Measurements from ENCODE around the gene FAM171A1. TPM values are rescaled to one million over a fixed set of nuclear protein-coding genes. Genes with fewer than 3 reads are reported as not detected.

The FAM171A1 gene
- polyA plus RNA-seq, 1 donor (not counting 4 experiments of a cell fraction or from before 2014, with no cell fraction given) = 8.8 TPM

GRCh38 chr10:15313047-15313446 is 58.0 kb downstream of the FAM171A1 start:
- H3K36me3 ChIP-seq (ENCODE audit: control insufficient read depth in 2 of 2, extremely low read depth in 1 of 2, insufficient read depth in 2 of 2, low read length in 2 of 2) = no peaks in the 10 kb centered on the region
- H3K4me2 ChIP-seq (ENCODE audit: control insufficient read depth, extremely low read depth, insufficient read depth, low read depth, low read length) = no peak overlapping the region
- no peak overlapping the region for H3K9ac ChIP-seq (ENCODE audit: control insufficient read depth, extremely low read depth, insufficient read depth, low read length)
- H3K4me1 ChIP-seq (ENCODE audit: control insufficient read depth, extremely low read depth, insufficient read depth, low read length) = no peaks in the 10 kb centered on the region
- H3K27ac ChIP-seq (ENCODE audit: control insufficient read depth, insufficient read depth, low read length) = no peak overlapping the region
- TF ChIP-seq EZH2 (IDR thresholded peaks at IDR 0.05; ENCODE audit: low read length) = no peak
- dilution Hi-C loops (cut with MboI; ENCODE audit: extremely low pct_ligation_motif_present, low sequenced_read_pairs) = no loop called here
- no peaks in the 10 kb centered on the region for H4K20me1 ChIP-seq (ENCODE audit: control insufficient read depth, extremely low read depth, insufficient read depth, low read length)
- H3K27me3 ChIP-seq (ENCODE audit: control insufficient read depth, extremely low read depth, insufficient read depth, low read length) = no peaks in the 10 kb centered on the region
- H3K4me3 ChIP-seq (ENCODE audit: control insufficient read depth in 2 of 3, extremely low read depth in 1 of 3, insufficient read depth in 2 of 3, low read depth in 1 of 3, low read length in 3 of 3) = no peak overlapping the region
- no peaks in the 10 kb centered on the region for H3K79me2 ChIP-seq (ENCODE audit: control insufficient read depth, insufficient read depth, low read length)
- no peaks in the 10 kb centered on the region for H3K9me1 ChIP-seq (ENCODE audit: control insufficient read depth, extremely low read depth, insufficient read depth, low read length)
- DNase-seq (ENCODE audit: low read depth, low spot score) = no peak
- FAIRE-seq = no peak
- no peaks in the 10 kb centered on the region for H3K9me3 ChIP-seq (ENCODE audit: control insufficient read depth, low read depth, low read length)
- no peak overlapping the region for H2AFZ ChIP-seq (ENCODE audit: control insufficient read depth, low read length)

GRCh38 chr10:15311569-15312280 is 59.4 kb downstream of the FAM171A1 start:
- no peak for DNase-seq (ENCODE audit: low read depth, low spot score)
- no peak overlapping the region for H3K27ac ChIP-seq (ENCODE audit: control insufficient read depth, insufficient read depth, low read length)
- no peak overlapping the region for H3K4me3 ChIP-seq (ENCODE audit: control insufficient read depth in 2 of 3, extremely low read depth in 1 of 3, insufficient read depth in 2 of 3, low read depth in 1 of 3, low read length in 3 of 3)
- no peak overlapping the region for H3K4me2 ChIP-seq (ENCODE audit: control insufficient read depth, extremely low read depth, insufficient read depth, low read depth, low read length)
- H3K4me1 ChIP-seq (ENCODE audit: control insufficient read depth, extremely low read depth, insufficient read depth, low read length) = no peaks in the 10 kb centered on the region
- H2AFZ ChIP-seq (ENCODE audit: control insufficient read depth, low read length) = no peak overlapping the region
- no peaks in the 10 kb centered on the region for H3K9me1 ChIP-seq (ENCODE audit: control insufficient read depth, extremely low read depth, insufficient read depth, low read length)
- H3K9ac ChIP-seq (ENCODE audit: control insufficient read depth, extremely low read depth, insufficient read depth, low read length) = no peak overlapping the region
- no peaks in the 10 kb centered on the region for H4K20me1 ChIP-seq (ENCODE audit: control insufficient read depth, extremely low read depth, insufficient read depth, low read length)
- H3K27me3 ChIP-seq (ENCODE audit: control insufficient read depth, extremely low read depth, insufficient read depth, low read length) = no peaks in the 10 kb centered on the region
- no peak for FAIRE-seq
- H3K79me2 ChIP-seq (ENCODE audit: control insufficient read depth, insufficient read depth, low read length) = no peaks in the 10 kb centered on the region
- no peaks in the 10 kb centered on the region for H3K36me3 ChIP-seq (ENCODE audit: control insufficient read depth in 2 of 2, extremely low read depth in 1 of 2, insufficient read depth in 2 of 2, low read length in 2 of 2)
- TF ChIP-seq EZH2 (IDR thresholded peaks at IDR 0.05; ENCODE audit: low read length) (no peak), CTCF (optimal IDR thresholded peaks at IDR 0.05 in 1 of 3, IDR thresholded peaks at IDR 0.05 in 1 of 3, conservative IDR thresholded peaks at IDR 0.05 in 1 of 3; ENCODE audit: extremely low read depth in 1 of 3, insufficient read depth in 2 of 3, low read length in 3 of 3) (no peak)
- dilution Hi-C loops (cut with MboI; ENCODE audit: extremely low pct_ligation_motif_present, low sequenced_read_pairs) = no loop called here
- no peaks in the 10 kb centered on the region for H3K9me3 ChIP-seq (ENCODE audit: control insufficient read depth, low read depth, low read length)
